NCI-H446 (cell line): Measurements from ENCODE around the gene KCNK7.

ENCODE experiments used
- DNase-seq, 2 experiments: peaks; one replicate each; lab custom pipeline; 2025; lab: John Stamatoyannopoulos, UW

Gene KCNK7

DNA sequence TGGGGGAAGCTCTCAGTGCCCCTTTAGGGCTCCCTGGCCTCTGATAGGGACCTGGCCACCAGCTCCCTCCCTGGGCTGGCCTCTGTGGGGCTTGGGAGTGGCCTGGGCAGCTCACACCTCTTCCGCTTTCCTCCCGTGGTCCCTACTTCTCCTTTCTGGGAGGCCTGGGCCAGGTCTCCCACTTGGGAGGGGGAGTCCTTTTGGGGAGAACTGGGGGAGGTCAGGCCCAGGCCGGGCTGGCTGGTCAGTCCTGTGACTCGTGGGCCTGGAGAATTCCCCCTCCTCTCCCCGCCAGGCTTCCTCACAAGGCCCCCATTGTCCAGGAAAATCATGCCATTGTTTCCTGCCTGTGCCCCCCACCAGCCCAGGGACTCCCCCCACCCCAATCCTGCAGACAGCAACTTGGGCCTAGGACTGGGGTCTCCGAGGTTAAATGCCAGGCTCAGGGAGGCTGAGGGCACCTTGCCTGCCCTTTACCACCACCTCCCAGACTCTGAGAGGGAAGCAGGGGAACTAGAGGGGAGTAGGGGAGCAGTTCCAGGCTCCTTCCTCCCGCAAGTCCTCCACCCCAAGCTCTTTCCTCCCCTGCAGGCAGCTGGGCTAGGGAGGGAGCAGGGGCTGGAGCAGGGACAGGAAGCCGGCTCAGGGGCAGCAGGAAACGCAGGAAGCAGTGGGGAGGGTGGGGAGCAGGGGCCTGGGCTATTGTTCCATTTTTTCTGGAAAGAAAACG is 15.6 kb upstream of the KCNK7 start:
- no peak for DNase-seq

DNA sequence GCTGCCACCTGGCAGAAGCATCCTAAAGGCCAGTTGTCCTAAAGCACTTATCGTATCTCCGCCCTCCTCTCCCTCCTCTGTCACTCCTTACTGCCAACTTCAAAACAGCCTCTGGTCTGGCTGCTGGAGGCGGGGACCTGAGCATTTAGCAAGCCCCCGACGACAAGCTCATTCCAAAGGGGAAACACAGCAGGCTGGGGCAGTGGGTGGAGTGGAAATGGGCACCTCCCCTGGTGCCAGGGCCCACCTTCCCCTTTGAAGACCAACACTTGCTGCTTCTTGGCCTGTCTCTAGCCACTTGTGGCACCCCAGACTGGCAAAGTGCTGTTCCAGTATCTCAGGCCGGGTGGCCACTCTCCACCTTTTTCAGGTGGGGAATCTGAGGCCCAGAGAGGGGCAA is 14.8 kb upstream of the KCNK7 start:
- no peak for DNase-seq

- DNase-seq, result no peak
These were observed 14.1 kb upstream of the KCNK7 start for GRCh38 chr11:65609665-65610064.

DNA sequence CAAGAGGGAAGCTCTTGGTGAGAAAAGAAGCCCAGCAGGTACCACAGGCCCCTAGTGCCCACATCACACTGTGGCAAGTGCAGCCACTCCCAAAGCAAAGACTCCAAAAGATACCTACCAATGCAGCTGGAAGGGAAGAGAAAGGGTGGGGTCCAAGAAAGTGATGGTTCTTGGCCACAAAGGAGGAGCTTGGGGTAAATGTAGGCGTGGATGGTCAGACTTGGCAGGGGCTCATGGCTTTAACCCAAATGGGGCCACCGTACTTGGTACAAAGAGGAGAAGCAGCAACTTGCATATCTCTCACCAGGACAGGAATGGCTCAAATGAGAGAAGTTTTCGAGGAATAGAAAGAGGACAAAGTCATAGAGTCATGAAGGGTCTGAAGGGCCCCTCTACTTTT is 13.6 kb upstream of the KCNK7 start:
- no peak for DNase-seq

- DNase-seq, result no peak
These were observed 12.2 kb upstream of the KCNK7 start for GRCh38 chr11:65607614-65608426.

- DNase-seq, result no peak
These were observed 11.4 kb upstream of the KCNK7 start for GRCh38 chr11:65606876-65607613.

DNA sequence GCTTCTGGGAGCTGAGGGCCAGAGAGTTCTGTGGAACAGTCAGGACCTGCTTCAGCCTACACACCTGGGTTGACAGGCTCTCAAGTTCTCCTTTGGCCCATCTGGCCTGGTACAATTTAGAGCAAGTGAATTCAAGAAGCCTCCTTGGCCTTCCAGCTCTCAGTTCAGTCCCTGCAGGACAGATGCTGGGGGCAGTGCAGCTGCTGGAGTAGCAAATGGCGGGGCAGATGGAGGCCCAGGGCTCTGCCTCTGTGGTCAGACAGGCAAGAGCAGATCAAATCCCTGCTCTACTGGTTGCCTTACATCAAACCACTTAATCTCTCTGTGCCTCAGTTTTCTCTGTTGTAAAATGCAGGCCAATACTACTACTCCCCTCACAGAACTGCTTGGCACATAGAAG is 8.7 kb upstream of the KCNK7 start:
- DNase-seq, result no peak

DNA sequence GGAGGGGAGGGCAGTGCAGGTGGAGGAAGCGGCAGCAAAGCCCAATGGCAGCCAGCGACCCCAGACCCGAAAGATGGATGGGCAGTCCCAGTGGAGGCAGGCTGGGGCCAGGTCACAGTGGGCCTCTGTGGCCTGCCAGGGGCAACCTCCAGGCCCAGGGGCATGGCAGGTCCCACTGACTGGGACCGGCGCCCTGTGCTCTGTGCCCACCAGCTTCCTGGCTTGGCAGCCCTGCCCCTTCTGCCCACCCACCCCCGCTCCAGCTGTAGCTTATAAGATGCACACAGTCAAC is 4.3 kb upstream of the KCNK7 start:
- no peak for DNase-seq

DNA sequence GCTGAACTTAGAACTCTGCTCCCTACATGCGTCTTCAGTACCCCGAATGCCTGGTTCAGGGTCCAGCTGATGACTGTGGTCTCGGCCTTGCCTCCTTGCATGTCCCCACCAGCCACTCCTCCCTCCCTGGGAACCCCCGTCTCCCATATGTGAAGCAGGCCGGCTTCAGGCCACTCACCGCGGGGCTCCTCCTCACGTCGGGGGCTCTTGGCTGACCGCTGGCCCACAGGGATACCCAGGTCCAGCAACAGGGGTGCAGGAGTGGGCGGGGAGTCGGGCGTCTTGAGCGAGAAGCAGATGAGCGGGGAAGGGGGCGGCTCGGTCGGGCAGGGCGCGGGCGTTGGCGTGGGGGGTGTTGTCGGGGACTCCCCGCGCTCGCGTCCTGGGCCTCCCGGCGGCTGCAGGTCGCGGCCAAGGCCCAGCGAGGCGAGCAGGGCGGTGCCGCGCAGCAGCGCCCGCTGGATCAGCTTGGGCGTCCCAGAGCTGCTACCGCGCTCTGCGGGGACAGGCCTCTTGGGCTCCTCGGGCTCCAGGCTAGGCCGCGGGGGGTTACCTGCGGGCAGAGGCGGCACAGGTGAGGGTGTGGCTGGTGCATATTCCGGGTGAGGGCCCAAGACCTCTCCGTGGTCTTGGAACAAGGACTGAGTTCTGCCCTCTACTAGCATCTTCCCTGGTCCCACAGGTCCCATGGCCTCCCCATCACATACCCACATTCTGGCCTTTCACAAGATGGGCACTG is 3.8 kb upstream of the KCNK7 start:
- no peak for DNase-seq

DNA sequence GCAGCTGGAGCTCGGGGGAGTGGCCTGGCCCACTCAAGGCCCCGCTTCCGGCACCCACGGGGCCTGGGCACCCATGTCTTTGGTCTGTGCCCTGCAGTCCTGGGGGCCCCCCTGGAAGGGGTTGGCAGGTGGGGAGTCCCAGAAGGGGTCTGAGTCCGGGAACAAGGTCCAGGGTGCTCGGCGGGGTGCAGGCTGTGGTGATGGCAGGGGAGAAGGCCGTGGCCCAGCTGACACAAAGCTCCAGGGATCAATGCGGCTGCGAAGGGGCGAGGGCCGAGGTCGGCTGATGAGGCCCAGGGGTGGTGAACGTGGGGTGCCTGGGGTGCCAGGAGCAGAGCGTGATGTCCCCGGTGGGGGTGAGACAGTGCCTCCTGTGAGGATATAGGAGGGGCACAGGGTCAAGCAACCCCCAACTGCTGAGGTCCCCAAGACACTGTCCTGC is 2.7 kb upstream of the KCNK7 start:
- no peak for DNase-seq

DNA sequence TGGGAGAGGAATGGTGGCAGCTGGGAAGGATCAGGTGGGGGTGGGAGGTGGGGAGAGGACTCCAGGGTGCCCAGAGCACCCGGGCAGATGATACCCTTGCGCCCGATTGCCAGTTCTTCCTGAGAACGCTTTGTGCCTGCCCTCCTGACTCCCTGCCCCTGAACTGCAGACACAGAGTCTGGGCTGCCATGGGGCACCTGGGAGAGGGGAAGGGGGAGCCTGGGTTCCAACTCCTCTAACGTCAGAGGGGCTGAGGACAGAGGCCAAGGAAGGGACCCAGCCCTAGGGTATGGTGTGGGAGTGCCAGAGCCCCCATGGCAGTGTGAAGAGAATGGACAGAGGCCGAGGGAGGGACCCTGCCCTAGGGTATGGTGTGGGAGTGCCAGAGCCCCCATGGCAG is 920 bp upstream of the KCNK7 start:
- no peak for DNase-seq

DNA sequence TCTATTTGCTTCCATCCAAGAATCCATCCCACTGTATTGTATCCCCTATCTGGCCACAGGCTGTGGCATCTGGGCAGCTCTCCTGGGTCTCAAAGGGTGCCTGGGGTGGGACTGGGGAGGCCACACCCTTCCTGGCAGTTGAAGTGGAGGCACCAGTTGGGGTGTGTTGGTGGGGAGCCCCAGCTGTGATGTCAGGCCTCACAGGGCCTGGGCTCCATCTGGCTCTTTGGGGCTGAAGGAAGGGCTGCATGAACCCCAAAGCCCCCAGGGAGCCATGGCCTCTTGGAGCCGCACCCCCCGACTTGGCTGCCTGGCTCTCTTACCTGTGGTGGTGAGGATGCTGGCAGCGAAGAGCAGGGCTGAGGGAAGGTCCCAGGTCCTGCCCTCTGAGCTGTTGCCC is 469 bp downstream of the KCNK7 start:
- no peak for DNase-seq

GRCh38 chr11:65593518-65594414 is 1.8 kb downstream of the KCNK7 start:
- no peak for DNase-seq

GRCh38 chr11:65592858-65593517 is 2.6 kb downstream of the KCNK7 start:
- no peak for DNase-seq

- DNase-seq, result no peak
These were observed 3.4 kb downstream of the KCNK7 start for GRCh38 chr11:65591939-65592857.

DNA sequence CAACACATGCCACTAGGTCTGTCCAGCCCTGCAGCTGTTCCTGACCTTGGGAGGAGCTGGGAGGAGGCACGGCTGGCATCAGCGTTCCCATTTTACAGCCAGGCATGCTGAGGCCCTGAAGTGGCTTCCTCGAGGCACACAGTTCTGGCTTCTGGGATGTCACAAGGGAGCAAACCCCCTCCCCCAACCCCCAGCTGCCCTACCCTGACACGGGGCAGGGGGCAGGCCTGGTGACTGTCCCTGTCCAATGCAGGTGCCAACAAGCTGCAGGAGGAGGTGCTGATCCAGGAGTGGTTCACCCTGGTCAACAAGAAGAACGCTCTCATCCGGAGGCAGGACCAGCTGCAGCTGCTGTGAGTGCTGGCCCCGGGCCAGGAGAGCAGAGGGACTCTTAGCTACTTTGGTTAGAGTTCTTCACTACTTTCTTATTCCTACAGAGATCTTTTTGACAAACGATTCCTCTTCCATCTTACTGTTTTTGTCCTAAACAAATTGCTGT is 5.3 kb downstream of the KCNK7 start:
- peak in 1 of 2 experiments; percentile 34 for DNase-seq

DNA sequence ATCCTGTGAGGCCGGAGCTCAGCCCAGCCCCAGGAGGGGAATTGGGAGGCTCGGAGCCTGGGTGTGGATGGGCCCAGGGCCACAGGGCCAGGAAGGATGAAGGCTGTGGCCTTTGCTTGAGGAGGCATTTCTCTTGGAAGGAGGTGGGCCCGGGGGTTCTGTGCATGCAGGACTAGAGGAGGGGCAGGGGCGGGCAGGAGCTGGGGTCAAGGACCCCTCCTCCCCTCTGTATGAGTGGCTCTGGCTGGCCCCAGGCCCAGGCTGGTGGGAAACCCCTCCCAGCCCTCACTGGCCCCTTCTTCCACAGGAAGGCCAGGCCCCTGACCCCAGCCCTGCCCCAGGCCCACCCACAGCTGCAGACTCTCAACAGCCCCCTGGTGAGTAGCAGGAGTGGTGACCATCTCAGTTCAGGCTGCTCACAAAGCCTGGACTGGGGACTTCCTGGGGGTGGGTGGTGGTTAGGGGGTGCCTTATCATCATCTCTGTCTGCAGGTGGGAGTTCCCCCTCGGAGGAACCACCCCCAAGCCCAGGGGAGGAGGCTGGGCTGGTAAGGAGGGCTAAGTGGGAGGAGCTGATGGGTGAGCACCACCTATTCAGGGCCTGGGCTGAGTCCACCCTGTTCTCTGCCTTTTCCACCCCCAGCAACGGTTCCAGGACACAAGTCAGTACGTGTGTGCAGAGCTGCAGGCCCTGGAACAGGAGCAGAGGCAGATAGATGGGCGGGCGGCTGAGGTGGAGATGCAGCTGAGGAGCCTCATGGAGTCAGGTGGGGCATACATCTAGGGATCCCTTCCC is 6.0 kb downstream of the KCNK7 start:
- no peak for DNase-seq

GRCh38 chr11:65588199-65589054 is 7.2 kb downstream of the KCNK7 start:
- peak in 1 of 2 experiments; percentile 32 for DNase-seq
